Calu3 (cell line): ENCODE results near the gene STK39. TPM values are rescaled to one million over a fixed set of nuclear protein-coding genes. Genes with fewer than 3 reads are reported as not detected.
"Not testable (repeated sequence)": the region's sequence is repeated elsewhere in the genome, so short reads cannot be mapped to it uniquely, and the experiment has no call there.

ENCODE experiments used
- BruUV-seq: library from RNA; stranded (reverse); fragments of 400-500 nt; replicated peaks from 2 replicates; lab custom pipeline; 2021; lab: Mats Ljungman, UMichigan
- CTCF ChIA-PET: fragments of 300-600 bp; sonication (Branson Sonifier 250); formaldehyde crosslinking; loops from one replicate; lab custom pipeline; 2022; ENCODE audit warnings: antibody characterized with exemption; lab: Charles Lee
- DNase-seq: peaks from one replicate; pipeline ENCODE4 v3.0.0; 2022
- H3K27ac Mint-ChIP-seq: one replicate; pipeline ENCODE4 v1.8.0; 2022; ENCODE audit warnings: mixed read lengths; ENCODE audit not compliant: unreplicated experiment
- H3K27me3 Mint-ChIP-seq: one replicate; pipeline ENCODE4 v1.8.0; 2022; ENCODE audit warnings: mixed read lengths; ENCODE audit not compliant: unreplicated experiment
- H3K36me3 Mint-ChIP-seq: one replicate; pipeline ENCODE4 v1.8.0; 2022; ENCODE audit warnings: mild to moderate bottlenecking, moderate library complexity, mixed read lengths; ENCODE audit not compliant: insufficient read depth, unreplicated experiment
- H3K4me1 Mint-ChIP-seq: one replicate; pipeline ENCODE4 v1.8.0; 2022; ENCODE audit warnings: mild to moderate bottlenecking, low read depth, mixed read lengths; ENCODE audit not compliant: unreplicated experiment
- H3K4me3 Mint-ChIP-seq: one replicate; pipeline ENCODE4 v1.8.0; 2022; ENCODE audit warnings: mild to moderate bottlenecking, low read depth, moderate library complexity, mixed read lengths; ENCODE audit not compliant: unreplicated experiment
- H3K9me3 Mint-ChIP-seq: one replicate; pipeline ENCODE4 v1.8.0; 2022; ENCODE audit warnings: low read depth, mixed read lengths; ENCODE audit not compliant: unreplicated experiment
- intact Hi-C: fragments of 100-400 bp; cut with micrococcal nuclease; formaldehyde crosslinking; loops from one replicate; pipeline ENCODE4 v1.10.0; 2022; ENCODE audit not compliant: unreplicated experiment
- total RNA-seq: library from RNA; stranded (reverse); gene quantifications from 2 replicates; pipeline ENCODE4 v1.2.3, GENCODE V29; 2022
- TF ChIP-seq, protein P1 (sequence below): fragments of 200-600 bp; IDR thresholded peaks from one replicate; pipeline ENCODE4 v1.8.0; 2022; ENCODE audit warnings: antibody characterized with exemption; ENCODE audit not compliant: unreplicated experiment

The STK39 gene
- total RNA-seq, 1 experiment from 2014 or later = 110 TPM

DNA sequence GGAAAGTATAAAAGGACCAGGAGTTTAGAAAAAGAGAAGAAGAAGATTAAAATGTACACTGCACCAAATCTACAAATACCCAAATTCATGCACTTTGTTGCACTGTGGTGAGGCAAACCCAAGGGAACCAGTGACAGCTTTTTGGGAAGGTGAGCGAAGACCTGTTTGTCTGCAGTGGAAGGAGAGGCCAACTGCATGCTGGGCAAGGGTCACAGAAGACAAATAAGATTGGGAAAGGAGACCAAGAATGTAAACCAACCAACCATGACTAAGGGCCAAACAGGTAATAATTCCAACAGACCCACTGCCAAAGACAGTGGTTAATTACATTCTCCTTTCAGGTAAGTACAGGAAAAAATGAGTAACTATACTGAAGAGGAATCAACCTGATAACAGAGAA is 202.8 kb downstream of the STK39 start:
- CTCF ChIA-PET = no interaction called here
- H3K4me1 Mint-ChIP-seq = no peaks in the 10 kb centered on the region
- TF ChIP-seq, protein P1, sequence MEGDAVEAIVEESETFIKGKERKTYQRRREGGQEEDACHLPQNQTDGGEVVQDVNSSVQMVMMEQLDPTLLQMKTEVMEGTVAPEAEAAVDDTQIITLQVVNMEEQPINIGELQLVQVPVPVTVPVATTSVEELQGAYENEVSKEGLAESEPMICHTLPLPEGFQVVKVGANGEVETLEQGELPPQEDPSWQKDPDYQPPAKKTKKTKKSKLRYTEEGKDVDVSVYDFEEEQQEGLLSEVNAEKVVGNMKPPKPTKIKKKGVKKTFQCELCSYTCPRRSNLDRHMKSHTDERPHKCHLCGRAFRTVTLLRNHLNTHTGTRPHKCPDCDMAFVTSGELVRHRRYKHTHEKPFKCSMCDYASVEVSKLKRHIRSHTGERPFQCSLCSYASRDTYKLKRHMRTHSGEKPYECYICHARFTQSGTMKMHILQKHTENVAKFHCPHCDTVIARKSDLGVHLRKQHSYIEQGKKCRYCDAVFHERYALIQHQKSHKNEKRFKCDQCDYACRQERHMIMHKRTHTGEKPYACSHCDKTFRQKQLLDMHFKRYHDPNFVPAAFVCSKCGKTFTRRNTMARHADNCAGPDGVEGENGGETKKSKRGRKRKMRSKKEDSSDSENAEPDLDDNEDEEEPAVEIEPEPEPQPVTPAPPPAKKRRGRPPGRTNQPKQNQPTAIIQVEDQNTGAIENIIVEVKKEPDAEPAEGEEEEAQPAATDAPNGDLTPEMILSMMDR = no peak
- H3K27me3 Mint-ChIP-seq = no peaks in the 10 kb centered on the region
- no TSS peak for BruUV-seq
- no peak overlapping the region for H3K4me3 Mint-ChIP-seq
- no peaks in the 10 kb centered on the region for H3K9me3 Mint-ChIP-seq
- DNase-seq = no peak
- peaks cover 19% of the 10 kb centered on the region for H3K36me3 Mint-ChIP-seq
- peak overlapping the region; percentile 5 for H3K27ac Mint-ChIP-seq
- intact Hi-C loops = no loop called here

DNA sequence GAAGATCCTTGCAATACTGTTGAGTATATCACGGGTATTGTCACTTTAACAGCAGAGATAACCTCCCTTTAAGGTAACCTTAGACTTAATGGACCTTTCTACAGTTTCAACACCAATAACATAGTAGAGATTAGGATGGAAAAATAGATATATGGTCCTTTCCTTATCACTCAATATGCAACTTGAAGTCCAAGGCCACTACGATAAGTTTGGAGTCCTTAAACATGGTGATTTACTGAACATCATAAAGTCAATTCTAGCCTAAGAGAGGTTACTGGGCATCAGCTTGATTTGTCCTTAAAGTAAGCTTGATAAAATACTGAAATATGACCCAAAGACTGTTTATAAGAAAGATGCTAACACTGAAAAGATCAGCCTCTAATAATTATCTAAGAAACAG is 203.2 kb downstream of the STK39 start:
- CTCF ChIA-PET = no interaction called here
- TF ChIP-seq, protein P1 = no peak
- DNase-seq = no peak
- Mint-ChIP-seq H3K27me3 (no peaks in the 10 kb centered on the region), H3K4me1 (no peaks in the 10 kb centered on the region), H3K36me3 (peaks cover 19% of the 10 kb centered on the region), H3K27ac (peak overlapping the region; percentile 5), H3K9me3 (no peaks in the 10 kb centered on the region), H3K4me3 (no peak overlapping the region)
- intact Hi-C loops = no loop called here
- BruUV-seq = no TSS peak

DNA sequence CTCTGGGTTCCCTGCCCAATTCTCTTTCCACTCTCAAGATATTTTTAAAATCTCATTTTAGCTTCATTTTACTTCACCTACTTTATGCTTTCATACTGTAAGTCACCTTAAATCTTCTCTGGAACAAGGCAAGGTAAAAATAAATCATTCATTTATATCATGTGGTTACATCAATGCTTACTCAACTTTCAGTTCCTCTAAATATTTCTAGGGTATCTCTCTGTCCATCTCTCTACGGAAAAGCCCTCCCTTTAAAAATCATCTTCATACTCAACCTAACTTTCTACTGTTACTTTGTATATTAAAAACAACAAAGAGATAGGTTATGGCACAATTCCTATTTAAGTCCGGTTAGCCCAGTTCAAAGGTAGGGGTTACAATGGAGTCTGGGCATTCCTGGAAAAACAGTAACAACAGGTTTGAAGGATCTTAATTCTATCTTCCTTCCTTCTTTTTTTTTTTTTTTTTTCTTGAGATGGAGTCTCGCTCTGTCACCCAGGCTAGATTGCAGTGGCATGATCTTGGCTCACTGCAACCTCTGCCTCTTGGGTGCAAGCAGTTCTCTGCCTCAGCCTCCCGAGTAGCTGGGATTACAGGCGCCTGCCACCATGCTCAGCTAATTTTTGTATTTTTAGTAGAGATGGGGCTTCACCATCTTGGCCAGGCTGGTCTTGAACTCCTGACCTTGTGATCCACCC is 205.1 kb downstream of the STK39 start:
- H3K27ac Mint-ChIP-seq, H3K4me3 Mint-ChIP-seq: not testable (repeated sequence)

DNA sequence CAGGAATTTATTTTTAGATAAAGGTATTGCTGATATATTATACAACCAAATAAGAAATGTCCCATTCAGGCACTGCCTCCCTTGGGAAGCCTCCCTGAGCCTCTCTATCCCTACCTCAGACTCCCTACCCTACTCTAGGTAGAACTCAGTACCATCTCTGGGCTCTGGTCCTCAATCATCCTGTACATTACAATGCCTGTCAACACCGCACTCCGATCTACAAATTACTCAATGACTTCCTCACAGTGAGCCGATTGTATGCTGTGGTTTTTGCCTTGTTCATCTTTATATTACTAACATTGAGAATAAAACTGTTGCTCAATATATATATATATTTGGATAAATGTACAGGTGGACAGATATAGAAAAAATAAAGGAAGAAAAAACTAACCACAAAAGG is 207.5 kb downstream of the STK39 start:
- CTCF ChIA-PET = no interaction called here
- H3K27ac Mint-ChIP-seq = no peak overlapping the region
- BruUV-seq = no TSS peak

More for the DNA sequence above, 205.1 kb downstream of the STK39 start:
- H3K9me3 Mint-ChIP-seq, H3K36me3 Mint-ChIP-seq, intact Hi-C loops, DNase-seq, CTCF ChIA-PET, BruUV-seq, H3K4me1 Mint-ChIP-seq, H3K27me3 Mint-ChIP-seq: not testable (repeated sequence)

DNA sequence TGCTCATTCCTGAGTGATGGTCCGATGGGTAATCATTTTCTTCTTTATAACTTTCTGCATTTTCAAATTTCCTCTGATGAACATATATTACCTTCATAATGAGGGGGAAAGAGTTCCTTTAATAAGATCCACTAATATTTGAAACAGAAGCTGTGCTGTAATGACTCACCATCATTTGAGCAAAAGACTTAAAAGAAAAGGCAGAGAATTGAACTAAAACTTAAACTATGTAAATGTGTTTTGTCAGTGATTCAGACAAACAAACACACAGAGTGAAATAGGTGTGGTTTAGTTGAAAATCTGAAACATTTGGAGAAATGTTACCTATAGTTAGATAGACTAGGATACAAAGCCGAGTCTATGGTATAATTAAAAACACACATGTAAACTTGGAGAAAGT is 209.6 kb downstream of the STK39 start:
- Mint-ChIP-seq H3K27me3 (no peaks in the 10 kb centered on the region), H3K9me3 (no peaks in the 10 kb centered on the region), H3K27ac (no peak overlapping the region), H3K36me3 (no peaks in the 10 kb centered on the region), H3K4me1 (peaks cover 8% of the 10 kb centered on the region), H3K4me3 (no peak overlapping the region)
- CTCF ChIA-PET = no interaction called here
- intact Hi-C loops = no loop called here
- TF ChIP-seq, protein P1 = no peak
- DNase-seq = no peak
- BruUV-seq = no TSS peak

More for the DNA sequence above, 207.5 kb downstream of the STK39 start:
- no peaks in the 10 kb centered on the region for H3K27me3 Mint-ChIP-seq
- no peaks in the 10 kb centered on the region for H3K9me3 Mint-ChIP-seq
- no peak overlapping the region for H3K4me3 Mint-ChIP-seq
- H3K36me3 Mint-ChIP-seq = no peaks in the 10 kb centered on the region
- peaks cover 8% of the 10 kb centered on the region for H3K4me1 Mint-ChIP-seq
- TF ChIP-seq, protein P1 = no peak
- intact Hi-C loops = no loop called here
- no peak for DNase-seq
